ENCODE data around the gene FUT3.

GRCh38 chr19:5817218-5817617, 34.0 kb downstream of the FUT3 start:
- no peak for TF ChIP-seq EZH2 (IDR thresholded peaks at IDR 0.05; ENCODE audit: low read length)
- no peak for TF ChIP-seq CTCF (optimal IDR thresholded peaks at IDR 0.05 in 1 of 3, IDR thresholded peaks at IDR 0.05 in 1 of 3, conservative IDR thresholded peaks at IDR 0.05 in 1 of 3; ENCODE audit: extremely low read depth in 1 of 3, insufficient read depth in 2 of 3, low read length in 3 of 3)

Data from keratinocyte (primary cell).